Measurements from ENCODE around the gene IL19. TPM values are rescaled to one million over a fixed set of nuclear protein-coding genes. Genes with fewer than 3 reads are reported as not detected.

The IL19 gene
- total and polyA plus RNA-seq, 3 donors from 2014 or later: 0.37 TPM; not detected in 2

- H3K36me3 ChIP-seq (ENCODE audit: low read depth, missing control alignments): no peaks in the 10 kb centered on the region
- H3K27me3 ChIP-seq: no peaks in the 10 kb centered on the region
- H3K4me1 ChIP-seq: peaks cover 19% of the 10 kb centered on the region
- H3K4me3 ChIP-seq: no peak overlapping the region
- 67 to 79% methylated on average over 5 of the region's 5 CpGs for WGBS, 2 donors
- H3K27ac ChIP-seq: no peak overlapping the region
- TF ChIP-seq CTCF (IDR thresholded peaks at IDR 0.05) (no peak), POLR2A (IDR thresholded peaks at IDR 0.05) (no peak)
- intact Hi-C loops (cut with DNase I; ENCODE audit: low total_unique reads): loop anchor here (5.0 kb wide), 1 partner anchor 177 kb away; no protein-coding TSS in a partner anchor
- DNase-seq: no peak
- no peaks in the 10 kb centered on the region for H3K9me3 ChIP-seq
Measured at GRCh38 chr1:206735553-206736031, 35.0 kb upstream of the IL19 start.

GRCh38 chr1:206736878-206737728 lies 33.5 kb upstream of the IL19 start:
- WGBS, 2 donors: 82 to 86% methylated on average over 11 to 14 of the region's 14 CpGs

GRCh38 chr1:206737729-206738201 lies 32.8 kb upstream of the IL19 start:
- H3K9me3 ChIP-seq: no peaks in the 10 kb centered on the region
- intact Hi-C loops (cut with DNase I; ENCODE audit: low total_unique reads): loop anchor here (5.0 kb wide), 1 partner anchor 175 kb away; no protein-coding TSS in a partner anchor
- H3K4me3 ChIP-seq: no peak overlapping the region
- no peaks in the 10 kb centered on the region for H3K27me3 ChIP-seq
- peak; percentile 75 for DNase-seq
- 49 to 53% methylated on average over 3 of the region's 3 CpGs for WGBS, 2 donors
- TF ChIP-seq POLR2A (IDR thresholded peaks at IDR 0.05) (no peak), CTCF (IDR thresholded peaks at IDR 0.05) (no peak)
- H3K27ac ChIP-seq: peak overlapping the region in 1 of 2 donors; percentile 13
- H3K36me3 ChIP-seq (ENCODE audit: low read depth, missing control alignments): no peaks in the 10 kb centered on the region
- H3K4me1 ChIP-seq: peaks cover 18% of the 10 kb centered on the region

More at GRCh38 chr1:206736878-206737728, 33.5 kb upstream of the IL19 start:
- Histone ChIP-seq H3K9me3 (no peaks in the 10 kb centered on the region), H3K4me3 (no peak overlapping the region), H3K4me1 (peaks cover 19% of the 10 kb centered on the region), H3K27me3 (no peaks in the 10 kb centered on the region), H3K36me3 (ENCODE audit: low read depth, missing control alignments) (no peaks in the 10 kb centered on the region), H3K27ac (peak overlapping the region in 1 of 2 donors; percentile 13)
- intact Hi-C loops (cut with DNase I; ENCODE audit: low total_unique reads): loop anchor here (5.0 kb wide), 1 partner anchor 175 kb away; no protein-coding TSS in a partner anchor
- TF ChIP-seq POLR2A (IDR thresholded peaks at IDR 0.05): no peak
- TF ChIP-seq CTCF (IDR thresholded peaks at IDR 0.05): no peak
- no peak for DNase-seq

- no peaks in the 10 kb centered on the region for H3K36me3 ChIP-seq (ENCODE audit: low read depth, missing control alignments)
- no peak for DNase-seq
- peaks cover 13% of the 10 kb centered on the region for H3K4me1 ChIP-seq
- 73 to 87% methylated on average over 3 of the region's 3 CpGs for WGBS, 2 donors
- intact Hi-C loops (cut with DNase I; ENCODE audit: low total_unique reads): loop anchor here (5.0 kb wide), 1 partner anchor 174 kb away; no protein-coding TSS in a partner anchor
- H3K27ac ChIP-seq: no peak overlapping the region
- no peaks in the 10 kb centered on the region for H3K27me3 ChIP-seq
- H3K4me3 ChIP-seq: no peak overlapping the region
- TF ChIP-seq POLR2A (IDR thresholded peaks at IDR 0.05): no peak
- peak in 1 of 3 experiments; percentile 8 for TF ChIP-seq CTCF (IDR thresholded peaks at IDR 0.05)
- no peaks in the 10 kb centered on the region for H3K9me3 ChIP-seq
Measured at GRCh38 chr1:206738370-206739366, 31.9 kb upstream of the IL19 start.
